Neural progenitor cell (in vitro differentiated cells): ENCODE results near the gene BCS1L.

Source experiments
- CTCF ChIP-seq: fragments of 200-600 bp; sonication (generic); IDR thresholded peaks from 2 replicates; pipeline ENCODE4 v1.5.1; 2017; ENCODE audit warnings: antibody characterized with exemption, mild to moderate bottlenecking
- EZH2 ChIP-seq: fragments of 200-600 bp; sonication (generic); IDR thresholded peaks from 2 replicates; pipeline ENCODE4 v1.6.1; 2017; ENCODE audit warnings: antibody characterized with exemption, mild to moderate bottlenecking, moderate library complexity

GRCh38 chr2:218711550-218711929 is 52.1 kb downstream of the BCS1L start:
- TF ChIP-seq EZH2 = no peak
- TF ChIP-seq CTCF = no peak
